Measurements from ENCODE around the gene IRX4.

Gene IRX4

DNA sequence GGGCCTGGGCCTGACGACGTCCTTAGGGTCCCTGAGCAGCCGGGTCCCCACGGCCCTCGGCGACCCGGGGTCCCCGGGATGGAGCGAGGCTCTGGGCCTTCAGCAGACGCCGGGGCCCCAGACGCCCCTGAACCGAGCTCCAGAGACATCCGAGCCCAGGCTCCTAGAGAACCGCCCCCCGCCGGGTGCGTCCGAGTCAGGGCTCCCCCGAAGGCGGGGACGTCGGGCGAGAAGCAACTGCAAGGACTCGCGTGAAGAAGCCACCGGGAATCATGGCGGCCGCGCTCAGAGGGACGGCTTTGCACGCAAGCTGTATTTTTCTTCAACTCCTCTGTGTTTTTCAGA, 25.5 kb downstream of the IRX4 start:
- Histone ChIP-seq H3K79me2 (no peaks in the 10 kb centered on the region), H3K4me1 (no peaks in the 10 kb centered on the region), H3K27ac (no peak overlapping the region), H3K9ac (no peak overlapping the region), H3K4me2 (ENCODE audit: low read length) (no peak overlapping the region), H2AFZ (no peak overlapping the region), H3K9me3 (ENCODE audit: control insufficient read depth, low read length) (no peaks in the 10 kb centered on the region), H3K27me3 (ENCODE audit: control insufficient read depth, insufficient read depth, low read length) (no peaks in the 10 kb centered on the region), H3K36me3 (ENCODE audit: control insufficient read depth, insufficient read depth, low read length) (no peaks in the 10 kb centered on the region), H3K4me3 (ENCODE audit: low read depth, low read length) (no peak overlapping the region)
- TF ChIP-seq CTCF (IDR thresholded peaks at IDR 0.05), result no peak

DNA sequence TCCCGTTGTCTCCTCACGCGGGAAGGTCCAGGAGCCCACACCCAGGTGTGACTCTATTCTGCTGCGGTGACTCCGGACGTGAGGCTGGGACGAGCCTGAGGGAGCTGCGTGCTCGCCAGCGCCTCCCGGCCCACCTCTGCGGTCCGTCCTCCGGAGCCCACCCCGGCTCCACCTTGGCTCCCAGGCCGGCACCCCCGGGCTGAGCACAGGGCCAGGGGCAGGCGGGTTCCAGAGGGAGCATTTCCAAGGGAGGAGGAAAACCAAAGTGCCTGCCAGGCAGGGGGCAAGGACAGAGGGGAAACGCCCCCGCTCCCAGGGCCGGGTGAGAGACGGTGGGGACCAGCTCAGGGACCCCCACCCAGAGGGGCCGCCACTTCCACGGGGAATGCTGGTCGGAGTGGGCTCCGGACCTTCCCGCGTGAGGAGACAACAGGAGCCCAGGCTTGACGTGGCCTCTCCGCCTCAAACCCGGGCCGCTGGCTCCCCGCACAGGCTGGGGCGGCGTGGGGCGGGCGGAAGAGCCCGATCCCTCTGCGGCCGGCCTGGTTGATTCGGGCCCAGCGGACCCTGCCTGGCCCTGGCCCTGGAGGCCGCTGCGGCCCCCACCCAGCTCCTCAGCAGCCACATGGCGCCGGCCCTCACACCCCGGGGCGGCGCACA, 26.0 kb downstream of the IRX4 start:
- no peaks in the 10 kb centered on the region for H3K36me3 ChIP-seq (ENCODE audit: control insufficient read depth, insufficient read depth, low read length)
- no peaks in the 10 kb centered on the region for H3K9me3 ChIP-seq (ENCODE audit: control insufficient read depth, low read length)
- H3K4me1 ChIP-seq, result no peaks in the 10 kb centered on the region
- H3K27me3 ChIP-seq (ENCODE audit: control insufficient read depth, insufficient read depth, low read length), result no peaks in the 10 kb centered on the region
- no peak overlapping the region for H2AFZ ChIP-seq
- H3K27ac ChIP-seq, result no peak overlapping the region
- H3K4me3 ChIP-seq (ENCODE audit: low read depth, low read length), result no peak overlapping the region
- H3K4me2 ChIP-seq (ENCODE audit: low read length), result no peak overlapping the region
- H3K9ac ChIP-seq, result no peak overlapping the region
- no peak for TF ChIP-seq CTCF (IDR thresholded peaks at IDR 0.05)
- no peaks in the 10 kb centered on the region for H3K79me2 ChIP-seq

- no peak for TF ChIP-seq CTCF (IDR thresholded peaks at IDR 0.05)
- Histone ChIP-seq H3K4me1 (no peaks in the 10 kb centered on the region), H3K27me3 (ENCODE audit: control insufficient read depth, insufficient read depth, low read length) (no peaks in the 10 kb centered on the region)
These were observed 27.1 kb downstream of the IRX4 start for GRCh38 chr5:1855596-1855995.

DNA sequence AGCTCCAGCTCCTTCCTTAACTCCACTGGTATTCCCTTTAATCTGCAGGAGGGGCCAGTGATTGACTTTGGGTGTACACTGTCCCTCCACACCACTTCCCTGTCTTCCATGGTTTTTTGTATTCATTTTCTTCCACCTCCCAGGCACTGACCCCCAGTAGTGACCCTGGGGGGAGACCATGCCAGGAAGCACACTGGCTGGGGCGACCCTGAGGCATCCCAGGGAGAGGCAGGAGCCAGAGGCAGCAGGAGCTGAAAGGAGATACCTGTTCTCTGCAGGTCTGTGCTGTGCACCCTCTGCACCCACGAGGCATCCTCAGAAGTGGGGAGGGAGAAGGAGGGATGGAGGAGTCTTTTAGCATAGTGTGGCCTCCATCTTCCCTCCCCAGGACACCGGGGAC, 27.6 kb downstream of the IRX4 start:
- no peak overlapping the region for H3K4me3 ChIP-seq (ENCODE audit: low read depth, low read length)
- TF ChIP-seq CTCF (IDR thresholded peaks at IDR 0.05), result no peak
- H3K27me3 ChIP-seq (ENCODE audit: control insufficient read depth, insufficient read depth, low read length), result no peaks in the 10 kb centered on the region
- no peak overlapping the region for H3K9ac ChIP-seq
- no peaks in the 10 kb centered on the region for H3K79me2 ChIP-seq
- H3K4me1 ChIP-seq, result no peaks in the 10 kb centered on the region
- H2AFZ ChIP-seq, result no peak overlapping the region
- no peaks in the 10 kb centered on the region for H3K9me3 ChIP-seq (ENCODE audit: control insufficient read depth, low read length)
- H3K27ac ChIP-seq, result no peak overlapping the region
- no peak overlapping the region for H3K4me2 ChIP-seq (ENCODE audit: low read length)
- no peaks in the 10 kb centered on the region for H3K36me3 ChIP-seq (ENCODE audit: control insufficient read depth, insufficient read depth, low read length)

More at GRCh38 chr5:1855596-1855995, 27.1 kb downstream of the IRX4 start:
- no peaks in the 10 kb centered on the region for H3K9me3 ChIP-seq (ENCODE audit: control insufficient read depth, low read length)
- no peaks in the 10 kb centered on the region for H3K36me3 ChIP-seq (ENCODE audit: control insufficient read depth, insufficient read depth, low read length)
- no peak overlapping the region for H2AFZ ChIP-seq
- H3K9ac ChIP-seq, result no peak overlapping the region
- H3K27ac ChIP-seq, result no peak overlapping the region
- H3K79me2 ChIP-seq, result no peaks in the 10 kb centered on the region
- H3K4me3 ChIP-seq (ENCODE audit: low read depth, low read length), result no peak overlapping the region
- H3K4me2 ChIP-seq (ENCODE audit: low read length), result no peak overlapping the region

GRCh38 chr5:1853531-1853930, 29.2 kb downstream of the IRX4 start:
- Histone ChIP-seq H3K4me2 (ENCODE audit: low read length) (no peak overlapping the region), H3K27me3 (ENCODE audit: control insufficient read depth, insufficient read depth, low read length) (no peaks in the 10 kb centered on the region), H2AFZ (no peak overlapping the region), H3K27ac (no peak overlapping the region), H3K9me3 (ENCODE audit: control insufficient read depth, low read length) (no peaks in the 10 kb centered on the region), H3K9ac (no peak overlapping the region), H3K4me1 (no peaks in the 10 kb centered on the region), H3K4me3 (ENCODE audit: low read depth, low read length) (no peak overlapping the region), H3K79me2 (no peaks in the 10 kb centered on the region), H3K36me3 (ENCODE audit: control insufficient read depth, insufficient read depth, low read length) (no peaks in the 10 kb centered on the region)
- TF ChIP-seq CTCF (IDR thresholded peaks at IDR 0.05), result no peak
